Endothelial cell (in vitro differentiated cells): ENCODE data around the gene SPATA20. TPM values are rescaled to one million over a fixed set of nuclear protein-coding genes. Genes with fewer than 3 reads are reported as not detected.

Experiments used
- DNase-seq: peaks from one replicate; pipeline ENCODE4 v3.0.0; 2021; ENCODE audit warnings: low spot score
- H3K27ac Mint-ChIP-seq: one replicate; pipeline ENCODE4 v1.8.0; 2021; ENCODE audit warnings: mixed read lengths, inconsistent platforms; ENCODE audit not compliant: unreplicated experiment
- H3K27me3 Mint-ChIP-seq: one replicate; pipeline ENCODE4 v1.8.0; 2021; ENCODE audit warnings: mild to moderate bottlenecking, moderate library complexity, mixed read lengths, inconsistent platforms; ENCODE audit not compliant: unreplicated experiment
- H3K36me3 Mint-ChIP-seq: one replicate; pipeline ENCODE4 v1.8.0; 2021; ENCODE audit warnings: mild to moderate bottlenecking, low read depth, mixed read lengths, inconsistent platforms; ENCODE audit not compliant: unreplicated experiment
- H3K4me1 Mint-ChIP-seq: one replicate; pipeline ENCODE4 v1.8.0; 2021; ENCODE audit warnings: mild to moderate bottlenecking, mixed read lengths, inconsistent platforms; ENCODE audit not compliant: unreplicated experiment
- H3K4me3 Mint-ChIP-seq: one replicate; pipeline ENCODE4 v1.8.0; 2021; ENCODE audit warnings: mild to moderate bottlenecking, mixed read lengths, inconsistent platforms; ENCODE audit not compliant: unreplicated experiment
- H3K9me3 Mint-ChIP-seq: one replicate; pipeline ENCODE4 v1.8.0; 2021; ENCODE audit warnings: mixed read lengths, inconsistent platforms; ENCODE audit not compliant: unreplicated experiment
- CTCF ChIP-seq: fragments of 200-600 bp; sonication (generic); IDR thresholded peaks from one replicate; pipeline ENCODE4 v1.5.0; 2021; ENCODE audit warnings: antibody characterized with exemption; ENCODE audit not compliant: unreplicated experiment
- total RNA-seq: library from RNA; stranded (reverse); fragmentation: NEBNext Ultra II Directional; extraction: Animal tissue kit (Norgen Biotek cat#: 25700); gene quantifications from one replicate; pipeline ENCODE4 v1.2.1, GENCODE V29; 2021; ENCODE audit not compliant: unreplicated experiment

The SPATA20 gene
- total RNA-seq, 1 donor from 2014 or later, result 72.5 TPM

GRCh38 chr17:50524838-50525237 lies 22.1 kb upstream of the SPATA20 start:
- Mint-ChIP-seq H3K27ac (no peak overlapping the region), H3K27me3 (peaks cover 2% of the 10 kb centered on the region), H3K4me3 (no peak overlapping the region), H3K4me1 (peaks cover 23% of the 10 kb centered on the region), H3K36me3 (no peaks in the 10 kb centered on the region), H3K9me3 (no peaks in the 10 kb centered on the region)
- DNase-seq, result no peak
- no peak for TF ChIP-seq CTCF

- no peak for DNase-seq
- no peaks in the 10 kb centered on the region for H3K36me3 Mint-ChIP-seq
- H3K27me3 Mint-ChIP-seq, result peaks cover 4% of the 10 kb centered on the region
- no peak overlapping the region for H3K4me3 Mint-ChIP-seq
- peaks cover 27% of the 10 kb centered on the region for H3K4me1 Mint-ChIP-seq
- H3K9me3 Mint-ChIP-seq, result no peaks in the 10 kb centered on the region
- no peak for TF ChIP-seq CTCF
- H3K27ac Mint-ChIP-seq, result no peak overlapping the region
Observed at GRCh38 chr17:50527155-50527762, 19.7 kb upstream of the SPATA20 start.

GRCh38 chr17:50527949-50528474 lies 19.0 kb upstream of the SPATA20 start:
- DNase-seq, result no peak
- Mint-ChIP-seq H3K4me1 (peaks cover 25% of the 10 kb centered on the region), H3K4me3 (no peak overlapping the region), H3K27ac (no peak overlapping the region), H3K36me3 (no peaks in the 10 kb centered on the region), H3K27me3 (peaks cover 5% of the 10 kb centered on the region), H3K9me3 (no peaks in the 10 kb centered on the region)
- TF ChIP-seq CTCF, result no peak

- Mint-ChIP-seq H3K9me3 (no peaks in the 10 kb centered on the region), H3K27ac (no peak overlapping the region)
Observed at GRCh38 chr17:50529849-50530248, 17.1 kb upstream of the SPATA20 start.

More at GRCh38 chr17:50529849-50530248, 17.1 kb upstream of the SPATA20 start:
- DNase-seq, result no peak
- Mint-ChIP-seq H3K4me3 (no peak overlapping the region), H3K27me3 (peaks cover 9% of the 10 kb centered on the region), H3K4me1 (peaks cover 17% of the 10 kb centered on the region), H3K36me3 (no peaks in the 10 kb centered on the region)
- TF ChIP-seq CTCF, result no peak
